Sciatic nerve (tissue), 2 donors: ENCODE measurements around the gene MSI2. TPM values are rescaled to one million over a fixed set of nuclear protein-coding genes. Genes with fewer than 3 reads are reported as not detected.

ENCODE experiments used
- ATAC-seq: fragments of 200-7000 bp; cut with Tn5 transposase; one replicate; pipeline ENCODE4 v1.9.1; 2020; ENCODE audit warnings: mild to moderate bottlenecking, moderate library complexity
- DNase-seq: peaks from one replicate; pipeline ENCODE4 v3.0.0-alpha.2; 2020; ENCODE audit warnings: low spot score
- intact Hi-C: fragments of 100-400 bp; cut with DNase I; formaldehyde crosslinking; loops from one replicate; pipeline ENCODE4 v1.14.2; 2022
- total RNA-seq: library from RNA; stranded (reverse); fragmentation: NEBNext Ultra II Directional; extraction: Animal tissue kit (Norgen Biotek cat#: 25700); gene quantifications from one replicate; pipeline ENCODE4 v1.2.1, GENCODE V29; 2021
- donor health status: DM: no; HTN: no; CAD: no.
- donor health status: DM: no; HTN: no; CAD: no.

The MSI2 gene
- total RNA-seq, 1 donor from 2014 or later: 25.2 TPM

- ATAC-seq: no peak
- no peak for DNase-seq
- intact Hi-C loops: no loop called here
These were observed 395.1 kb downstream of the MSI2 start for GRCh38 chr17:57651451-57651850.

GRCh38 chr17:57651996-57652395 is 395.7 kb downstream of the MSI2 start:
- no peak for DNase-seq
- intact Hi-C loops: no loop called here
- no peak for ATAC-seq

- ATAC-seq (no peak), DNase-seq (no peak)
- intact Hi-C loops: no loop called here
These were observed 396.5 kb downstream of the MSI2 start for GRCh38 chr17:57652811-57653210.

GRCh38 chr17:57653279-57653678 is 397.0 kb downstream of the MSI2 start:
- DNase-seq (no peak), ATAC-seq (no peak)
- intact Hi-C loops: no loop called here

- intact Hi-C loops: no loop called here
- ATAC-seq (no peak), DNase-seq (no peak)
These were observed 397.9 kb downstream of the MSI2 start for GRCh38 chr17:57654040-57654775.

- DNase-seq (no peak), ATAC-seq (no peak)
- intact Hi-C loops: no loop called here
These were observed 399.2 kb downstream of the MSI2 start for GRCh38 chr17:57655553-57655952.

- intact Hi-C loops: no loop called here
These were observed 400.9 kb downstream of the MSI2 start for GRCh38 chr17:57657211-57657610.

GRCh38 chr17:57662041-57662440 is 405.7 kb downstream of the MSI2 start:
- DNase-seq (no peak), ATAC-seq (no peak)
- intact Hi-C loops: no loop called here

More at GRCh38 chr17:57657211-57657610, 400.9 kb downstream of the MSI2 start:
- ATAC-seq: no peak
- no peak for DNase-seq

- peak; percentile 97 for DNase-seq
- peak; percentile 99 for ATAC-seq
- intact Hi-C loops: no loop called here
These were observed 406.5 kb downstream of the MSI2 start for GRCh38 chr17:57662644-57663308.

- ATAC-seq: no peak
- DNase-seq: no peak
- intact Hi-C loops: no loop called here
These were observed 407.2 kb downstream of the MSI2 start for GRCh38 chr17:57663326-57664070.

GRCh38 chr17:57665128-57665527 is 408.8 kb downstream of the MSI2 start:
- DNase-seq (no peak), ATAC-seq (no peak)
- intact Hi-C loops: no loop called here

- ATAC-seq (no peak), DNase-seq (no peak)
- intact Hi-C loops: no loop called here
These were observed 409.4 kb downstream of the MSI2 start for GRCh38 chr17:57665696-57666095.

- intact Hi-C loops: no loop called here
- DNase-seq: no peak
- ATAC-seq: no peak
These were observed 410.0 kb downstream of the MSI2 start for GRCh38 chr17:57666201-57666870.

GRCh38 chr17:57666946-57667345 is 410.6 kb downstream of the MSI2 start:
- ATAC-seq: no peak
- intact Hi-C loops: no loop called here
- no peak for DNase-seq

- no peak for DNase-seq
- intact Hi-C loops: no loop called here
- no peak for ATAC-seq
These were observed 411.2 kb downstream of the MSI2 start for GRCh38 chr17:57667461-57667923.

GRCh38 chr17:57668332-57668731 is 412.0 kb downstream of the MSI2 start:
- no peak for DNase-seq
- intact Hi-C loops: no loop called here
- ATAC-seq: no peak

GRCh38 chr17:57669671-57670529 is 413.6 kb downstream of the MSI2 start:
- ATAC-seq (no peak), DNase-seq (no peak)
- intact Hi-C loops: no loop called here

GRCh38 chr17:57670769-57671569 is 414.6 kb downstream of the MSI2 start:
- intact Hi-C loops: no loop called here
- ATAC-seq (no peak), DNase-seq (no peak)
